GM12878 (cell line): Measurements from ENCODE around the gene GRM7. TPM values are rescaled to one million over a fixed set of nuclear protein-coding genes. Genes with fewer than 3 reads are reported as not detected.

Experiments used
- ATAC-seq: fragments of 200-7000 bp; cut with Tn5 transposase; 3 replicates; pipeline ENCODE4 v1.9.1; 2020; ENCODE audit warnings: mild to moderate bottlenecking, moderate library complexity
- BruUV-seq: library from RNA; stranded (reverse); fragments of 400-500 nt; replicated peaks from 2 replicates; lab custom pipeline; 2021; lab: Mats Ljungman, UMichigan
- CTCF ChIA-PET: fragments of 300-600 bp; sonication (Branson Sonifier 250); formaldehyde crosslinking; extraction: SDS; loops from one replicate; lab custom pipeline; 2021; ENCODE audit warnings: inconsistent platforms; lab: Yijun Ruan, JAX
- POLR2A ChIA-PET: fragments of 350-600 bp; formaldehyde crosslinking; extraction: SDS; loops from one replicate; lab custom pipeline; 2021; ENCODE audit warnings: inconsistent platforms; lab: Charles Lee
- RAD21 ChIA-PET: fragments of 300-600 bp; sonication (Branson Sonifier 250); formaldehyde crosslinking; loops from one replicate; lab custom pipeline; 2023; ENCODE audit warnings: antibody characterized with exemption; ENCODE audit not compliant: unreplicated experiment; lab: Charles Lee
- SMC1A ChIA-PET: fragments of 300-600 bp; sonication (Branson Sonifier 250); formaldehyde crosslinking; loops from one replicate; lab custom pipeline; 2023; ENCODE audit not compliant: unreplicated experiment, uncharacterized antibody; lab: Charles Lee
- DNase-seq: peaks from one replicate; pipeline ENCODE4 v3.0.0-alpha.2; 2011; ENCODE audit warnings: low read depth, low spot score
- FAIRE-seq: peaks from 3 replicates; lab custom pipeline; 2011; peaks lifted over from hg19 to GRCh38; lab: Jason Lieb, UNC
- H2AFZ ChIP-seq: 2 replicates; pipeline ENCODE4 v1.6.0; 2011; ENCODE audit warnings: low read depth, low read length, control low read depth; ENCODE audit not compliant: control insufficient read depth
- H3K27ac ChIP-seq: 2 replicates; pipeline ENCODE4 v1.5.1; 2011; ENCODE audit warnings: control low read depth; ENCODE audit not compliant: control insufficient read depth, insufficient read depth
- H3K27me3 ChIP-seq, 2 experiments: replicated peaks in 1 of 2; 2 replicates each; pipeline versions ENCODE4 v1.6.0 to v1.6.1; 2011; ENCODE audit warnings: low read length in 1 of 2; ENCODE audit not compliant: control insufficient read depth in 2 of 2, insufficient read depth in 2 of 2
- H3K36me3 ChIP-seq, 2 experiments: 2 replicates each; pipeline ENCODE4 v1.5.1; 2011; ENCODE audit warnings: low read length in 1 of 2; ENCODE audit not compliant: control insufficient read depth in 2 of 2, insufficient read depth in 2 of 2
- H3K4me1 ChIP-seq: 2 replicates; pipeline ENCODE4 v1.6.1; 2011; ENCODE audit warnings: mild to moderate bottlenecking, low read length, moderate library complexity, mixed read lengths; ENCODE audit not compliant: control insufficient read depth, insufficient read depth
- H3K4me2 ChIP-seq: 2 replicates; pipeline ENCODE4 v1.6.0; 2011; ENCODE audit warnings: control low read depth; ENCODE audit not compliant: control insufficient read depth, insufficient read depth
- H3K4me3 ChIP-seq: fragments of 200-600 bp; sonication (generic); 2 replicates; pipeline ENCODE4 v1.5.1; 2016
- H3K79me2 ChIP-seq: 2 replicates; pipeline ENCODE4 v1.6.0; 2011; ENCODE audit warnings: low read length; ENCODE audit not compliant: control insufficient read depth, insufficient read depth
- H3K9ac ChIP-seq: 2 replicates; pipeline ENCODE4 v1.8.0; 2011; ENCODE audit warnings: low read length, control low read depth, mixed read lengths; ENCODE audit not compliant: control insufficient read depth, insufficient read depth
- H3K9me3 ChIP-seq: replicated peaks from 3 replicates; pipeline ENCODE4 v1.5.1; 2011; ENCODE audit warnings: mild to moderate bottlenecking, low read length; ENCODE audit not compliant: control insufficient read depth, insufficient read depth
- H4K20me1 ChIP-seq: 2 replicates; pipeline ENCODE4 v1.6.0; 2011; ENCODE audit not compliant: control insufficient read depth, insufficient read depth
- BRCA1 ChIP-seq: IDR thresholded peaks from 2 replicates; pipeline ENCODE4 v1.6.1; 2011; ENCODE audit warnings: low read depth, low read length, improper control_type of control experiment
- E2F4 ChIP-seq: IDR thresholded peaks from 2 replicates; pipeline ENCODE4 v1.6.1; 2012; ENCODE audit warnings: low read depth, low read length, improper control_type of control experiment
- MTA2 ChIP-seq: fragments of 450-650 bp; IDR thresholded peaks from 2 replicates; pipeline ENCODE4 v1.6.1; 2016; ENCODE audit warnings: low read depth, mild to moderate bottlenecking, moderate library complexity
- NFYA ChIP-seq: IDR thresholded peaks from 2 replicates; pipeline ENCODE4 v1.6.1; 2011; ENCODE audit warnings: low read depth, mild to moderate bottlenecking, low read length, improper control_type of control experiment, borderline replicate concordance
- PML ChIP-seq: IDR thresholded peaks from 2 replicates; pipeline ENCODE4 v1.6.1; 2012; ENCODE audit warnings: low read length, inconsistent platforms
- RAD51 ChIP-seq: fragments of 450-650 bp; IDR thresholded peaks from 2 replicates; pipeline ENCODE4 v1.6.1; 2016; ENCODE audit warnings: moderate library complexity, mild to moderate bottlenecking, inconsistent platforms
- RUNX3 ChIP-seq: IDR thresholded peaks from 2 replicates; pipeline ENCODE4 v1.6.1; 2012; ENCODE audit warnings: low read length, inconsistent platforms
- YY1 ChIP-seq: IDR thresholded peaks from 2 replicates; pipeline ENCODE4 v1.6.1; 2011; ENCODE audit warnings: low read depth, mild to moderate bottlenecking, low read length
- WGBS: methylation state at CpG from one replicate; pipeline ENCODE4 v1.1.6; 2016; ENCODE audit warnings: low lambda C conversion rate; ENCODE audit not compliant: insufficient replicate concordance, insufficient coverage; ENCODE audit errors: missing lambda C conversion rate; 5-methylcytosine and 5-hydroxymethylcytosine counted together
- in situ Hi-C: fragments of 300-500 bp; cut with MboI; formaldehyde crosslinking; loops from 9 replicates; pipeline ENCODE4 v1.14.3; 2018; ENCODE audit warnings: mixed read lengths
- intact Hi-C: fragments of 100-400 bp; cut with micrococcal nuclease; formaldehyde crosslinking; loops from one replicate; pipeline ENCODE4 v1.14.2; 2022; ENCODE audit not compliant: unreplicated experiment
- polyA plus RNA-seq, 11 experiments: library from polyadenylated mRNA; depleted of rRNA in 4 of 11; unstranded in 6 of 11; stranded (reverse) in 5 of 11; fragments of >200 nt; fragmentation: Nextera tagmentation in 4 of 11; fragmentation: Illumina TruSeq in 1 of 11; extraction: Ambion mirVana in 4 of 11; extraction: Trizol in 1 of 11; gene quantifications; 1 replicate in 1 of 11; 2 replicates in 10 of 11; pipeline versions ENCODE4 v1.2.1 to v1.2.3, GENCODE V29; 2011 to 2016; ENCODE audit warnings: inconsistent platforms in 2 of 11, missing spikeins in 2 of 11, low read depth in 1 of 11
- total RNA-seq, 4 experiments: library from RNA; depleted of rRNA in 3 of 4; stranded (reverse); fragments of >200 nt in 3 of 4; fragmentation: Illumina TruSeq in 1 of 4; extraction: Trizol in 1 of 4; gene quantifications; 2 replicates each; pipeline versions ENCODE4 v1.2.1 to v1.2.3, GENCODE V29; 2013 to 2021

GRM7 gene
- total and polyA plus RNA-seq, 10 of the 15 experiments (the other 5 are each of a cell fraction or from before 2014, with no cell fraction given), result not detected

- DNase-seq (no peak), FAIRE-seq (no peak), ATAC-seq (no peak)
- H3K4me2 ChIP-seq, result no peak overlapping the region
- POLR2A ChIA-PET, result interaction anchor here (0.6 to 0.7 kb wide), 2 partner anchors 480 to 492 kb away, joined by 3 read pairs; no protein-coding TSS in a partner anchor
- H3K27ac ChIP-seq, result no peak overlapping the region
- in situ Hi-C loops (no loop called here), intact Hi-C loops (no loop called here)
- H3K9ac ChIP-seq, result no peak overlapping the region
- H3K4me3 ChIP-seq, result no peak overlapping the region
- no peak overlapping the region for H2AFZ ChIP-seq
- no peaks in the 10 kb centered on the region for H3K4me1 ChIP-seq
- no peak for TF ChIP-seq PML
- TF ChIP-seq RAD51, result no peak
- no peak for TF ChIP-seq NFYA
- no peak for TF ChIP-seq E2F4
- TF ChIP-seq MTA2, result no peak
- TF ChIP-seq BRCA1, result no peak
- no peak for TF ChIP-seq RUNX3
- no peak for TF ChIP-seq YY1
- 65% methylated on average over 2 of the region's 2 CpGs for WGBS
- RAD21 ChIA-PET, result no interaction called here
- SMC1A ChIA-PET, result interaction anchor here (1.0 to 1.6 kb wide), 3 partner anchors 9 to 17 kb away, joined by 3 to 7 read pairs (median 4); no protein-coding TSS in a partner anchor
- no peaks in the 10 kb centered on the region for H3K9me3 ChIP-seq
- H3K36me3 ChIP-seq, result no peaks in the 10 kb centered on the region
- no peaks in the 10 kb centered on the region for H4K20me1 ChIP-seq
- BruUV-seq, result no TSS peak
- CTCF ChIA-PET, result no interaction called here
- H3K79me2 ChIP-seq, result no peaks in the 10 kb centered on the region
- H3K27me3 ChIP-seq, result no peaks in the 10 kb centered on the region
Measured at GRCh38 chr3:7456386-7456785, 595.5 kb downstream of the GRM7 start.
